Activated CD4-positive, alpha-beta T cell treated with anti-CD3 and anti-CD28 coated beads, Interleukin-2, Interleukin-6, amounts not matched to agents 100 ng/mL and 50 ng/mL, durations not matched to agents 16 hours and 8 hours (primary cell): ENCODE data around the gene ZNF318.

ENCODE experiments used
- DNase-seq: peaks from one replicate; pipeline ENCODE4 v3.0.0-alpha.2; 2020

ZNF318 gene

DNA sequence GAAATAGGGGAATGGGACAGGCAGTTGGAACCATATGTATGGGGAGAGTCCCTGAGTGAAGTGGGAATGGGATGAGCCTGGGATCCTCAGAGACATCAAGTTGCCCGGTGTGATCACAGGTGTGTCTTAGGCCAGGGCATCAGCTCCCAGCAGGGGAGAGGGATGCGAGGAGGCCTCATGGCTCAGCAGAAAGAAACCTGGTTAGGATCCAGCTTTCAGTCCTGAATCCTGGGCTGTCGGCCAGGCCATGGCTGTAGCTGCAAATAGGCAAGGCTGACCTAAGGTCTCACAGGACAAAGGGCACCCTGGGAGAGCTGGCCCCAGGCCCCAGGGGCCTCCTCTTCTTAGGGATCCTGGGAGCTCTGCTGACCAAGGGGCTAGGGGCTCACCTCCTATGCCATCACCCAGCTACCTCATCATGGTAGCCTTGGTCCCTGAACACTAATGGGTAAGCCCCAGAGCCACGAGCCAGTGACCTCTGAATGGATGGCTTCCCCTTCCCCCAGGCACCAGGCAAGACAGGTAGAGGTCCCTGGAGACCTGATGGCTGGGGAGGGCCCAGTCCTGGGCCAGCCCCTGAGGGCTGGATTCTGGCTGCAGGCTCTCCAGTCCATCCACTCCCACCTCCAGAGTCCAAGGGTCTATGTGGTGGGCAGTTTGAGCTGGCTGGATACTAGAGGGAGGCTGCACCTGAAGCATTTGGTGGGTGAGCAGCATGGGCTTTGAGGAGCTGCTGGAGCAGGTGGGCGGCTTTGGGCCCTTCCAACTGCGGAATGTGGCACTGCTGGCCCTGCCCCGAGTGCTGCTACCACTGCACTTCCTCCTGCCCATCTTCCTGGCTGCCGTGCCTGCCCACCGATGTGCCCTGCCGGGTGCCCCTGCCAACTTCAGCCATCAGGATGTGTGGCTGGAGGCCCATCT lies 71.5 kb downstream of the ZNF318 start, which contains the start of gene SLC22A7:
SLC22A7 (plus strand) TSS at position 617 of the 921 bp plus-strand sequence; CDS start at position 716, 99 bp downstream.
- DNase-seq = no peak

DNA sequence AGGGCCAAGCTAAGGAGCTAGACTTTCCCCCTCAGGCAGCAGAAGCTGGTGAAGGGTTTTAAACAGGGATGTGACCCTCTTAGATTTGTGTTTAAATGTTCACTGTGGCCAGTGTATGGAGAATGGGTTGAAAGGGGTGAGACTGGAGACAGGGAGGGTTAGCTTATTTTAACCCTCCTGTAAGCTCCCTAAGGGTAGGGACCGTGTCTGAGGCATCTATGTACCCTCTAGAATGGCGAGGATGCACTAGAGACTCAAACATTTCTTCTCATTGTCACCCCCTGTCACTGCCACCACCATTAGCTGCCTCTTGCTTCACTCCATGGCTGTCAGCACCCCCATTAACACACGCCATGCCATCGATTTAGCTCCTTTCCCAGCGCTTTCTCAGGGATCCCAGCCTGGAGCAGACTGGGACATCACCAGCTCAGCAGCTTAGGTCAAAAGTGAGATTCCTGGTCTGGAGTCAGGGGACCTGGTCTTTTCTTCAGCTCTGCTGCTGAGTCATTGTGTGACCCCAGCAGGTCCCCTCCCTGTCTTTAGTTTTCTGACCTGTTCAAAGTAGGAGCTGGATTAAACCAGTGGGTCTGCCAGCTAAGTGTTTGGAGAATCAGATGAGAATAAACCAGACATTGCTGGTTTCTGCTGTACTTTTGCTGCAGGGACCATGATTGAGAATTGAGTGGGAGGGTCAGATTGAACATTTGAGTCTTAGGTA lies 72.5 kb downstream of the ZNF318 start:
- DNase-seq = no peak

DNA sequence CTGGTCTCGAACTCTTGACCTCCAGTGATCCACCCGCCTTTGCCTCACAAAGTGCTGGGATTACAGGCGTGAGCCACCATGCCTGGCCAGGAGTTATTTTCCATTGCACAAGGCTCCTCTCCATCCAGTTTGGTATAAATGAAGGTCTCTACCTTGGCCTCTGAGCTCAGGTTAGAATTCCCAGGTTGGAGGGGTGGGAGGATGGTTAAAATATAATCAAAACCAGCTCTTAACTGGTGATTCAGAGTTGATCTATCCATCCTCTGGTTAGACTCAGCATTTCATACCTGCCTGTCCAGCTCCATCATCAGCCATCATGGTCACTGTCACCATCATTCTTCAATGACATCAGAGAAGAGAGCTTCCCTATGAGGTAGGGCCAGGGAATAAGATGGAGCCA lies 74.0 kb downstream of the ZNF318 start:
- no peak for DNase-seq

DNA sequence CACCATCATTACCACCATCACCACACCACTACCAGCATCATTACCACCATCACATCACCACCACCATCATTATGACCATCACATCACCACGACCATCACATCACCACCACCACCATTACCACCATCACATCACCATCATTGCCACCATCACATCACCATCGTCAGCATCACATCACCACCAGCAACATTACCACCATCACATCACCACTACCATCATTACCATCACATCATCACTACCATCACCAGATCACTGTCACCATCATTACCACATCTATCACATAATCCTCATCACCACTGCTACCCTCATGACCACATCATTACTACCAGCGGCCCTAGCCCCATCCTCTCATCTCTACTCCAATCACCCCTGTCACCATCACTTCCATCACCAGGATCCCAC lies 74.9 kb downstream of the ZNF318 start:
- DNase-seq = no peak

DNA sequence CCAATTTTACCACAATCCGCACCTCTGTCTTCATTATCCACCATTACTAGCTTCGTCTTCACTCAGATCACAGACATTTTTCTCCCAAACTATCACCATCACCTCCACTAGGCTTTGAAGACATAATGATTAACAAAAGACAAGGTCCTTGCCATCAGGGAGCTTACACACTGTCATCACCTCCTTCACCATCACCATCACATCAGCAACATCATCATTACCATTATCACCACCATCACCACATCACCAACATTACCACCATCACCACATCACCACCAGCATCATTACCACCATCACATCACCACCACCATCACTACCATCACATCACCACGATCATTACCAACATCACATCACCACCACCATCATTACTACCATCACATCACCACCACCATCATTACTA lies 75.7 kb downstream of the ZNF318 start:
- no peak for DNase-seq

DNA sequence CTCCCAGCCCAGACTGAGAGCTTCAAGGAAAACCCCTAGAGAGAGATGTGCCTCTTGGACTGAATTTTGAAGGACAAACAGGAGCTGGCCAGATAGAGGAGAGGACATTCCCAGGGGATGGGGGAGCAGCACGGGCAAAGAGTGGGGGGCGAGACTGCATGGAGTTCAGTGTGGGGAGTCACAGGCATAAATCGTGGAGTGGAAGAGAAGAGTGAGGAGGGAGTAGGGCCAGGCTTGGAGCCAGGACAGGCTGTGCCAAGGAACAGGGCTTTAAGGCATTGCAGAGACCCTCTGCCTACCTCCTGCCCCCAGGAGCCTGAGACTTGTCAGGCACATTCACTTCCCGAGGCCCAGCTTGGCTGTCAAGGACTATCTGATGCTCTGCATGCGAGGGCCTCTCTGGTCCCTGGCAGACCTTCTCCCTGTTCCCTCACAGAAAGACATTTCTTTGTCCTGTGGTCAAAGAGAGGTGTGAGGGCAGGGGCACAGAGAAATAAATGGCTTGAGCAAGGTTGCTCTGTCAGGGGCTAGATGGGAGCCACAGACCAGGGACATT lies 76.6 kb downstream of the ZNF318 start:
- no peak for DNase-seq

DNA sequence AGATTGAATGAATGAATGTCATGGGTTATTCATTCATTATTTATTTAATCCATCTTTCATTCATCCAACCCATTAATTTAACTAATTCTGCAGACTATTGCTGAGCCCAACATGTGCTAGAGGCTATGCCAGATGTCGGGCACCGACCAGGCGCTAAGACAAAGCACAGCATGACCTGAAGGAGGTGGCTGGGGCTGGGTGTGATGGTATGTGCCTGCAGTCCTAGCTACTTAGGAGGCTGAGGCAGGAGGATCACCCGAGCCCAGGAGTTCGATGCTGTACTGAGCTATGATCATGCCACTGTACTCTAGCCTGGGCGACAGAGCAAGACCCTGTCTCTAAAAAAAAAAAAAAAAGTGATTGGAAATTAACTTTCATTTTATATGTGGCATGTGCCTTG lies 77.1 kb downstream of the ZNF318 start:
- DNase-seq = no peak

DNA sequence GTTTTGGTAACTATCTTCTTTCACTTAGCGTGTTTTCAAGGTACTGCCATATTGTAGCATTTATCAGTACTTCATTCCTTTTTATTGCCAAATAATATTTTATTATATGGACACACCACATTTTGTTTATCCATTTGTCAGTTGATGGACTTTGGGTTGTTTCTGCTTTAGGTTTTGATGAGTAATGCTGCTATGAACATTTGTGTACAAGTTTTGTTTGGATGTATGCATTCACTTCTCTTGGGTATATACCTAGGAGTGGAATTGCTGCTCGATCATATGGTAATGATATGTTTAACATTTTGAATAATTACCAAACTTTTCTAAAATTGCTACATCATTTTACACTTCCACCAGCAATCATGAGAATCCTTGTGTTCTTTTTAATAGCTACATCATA lies 77.7 kb downstream of the ZNF318 start:
- DNase-seq = no peak

DNA sequence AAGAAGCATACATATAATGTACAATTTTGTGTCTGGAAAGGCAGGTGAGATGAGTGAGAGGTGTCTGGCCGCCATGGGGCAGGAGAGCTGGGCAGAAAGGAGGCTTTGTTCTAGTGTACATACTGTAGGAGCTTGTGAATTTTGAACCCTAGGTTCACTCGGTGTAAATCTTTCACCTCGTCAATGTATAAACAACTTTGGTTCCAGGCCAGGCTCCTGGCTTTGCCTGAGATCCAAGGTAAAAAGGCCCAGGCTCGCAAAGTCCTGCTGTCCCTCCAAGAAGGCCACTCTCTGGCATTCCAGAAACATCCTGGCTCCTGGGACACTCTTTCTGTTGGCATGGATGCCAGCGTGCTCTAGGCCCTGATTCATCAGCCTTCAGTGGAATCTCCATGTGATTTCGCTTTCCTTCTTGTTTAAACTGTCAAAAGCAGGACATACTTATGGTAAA lies 78.5 kb downstream of the ZNF318 start:
- DNase-seq = no peak

DNA sequence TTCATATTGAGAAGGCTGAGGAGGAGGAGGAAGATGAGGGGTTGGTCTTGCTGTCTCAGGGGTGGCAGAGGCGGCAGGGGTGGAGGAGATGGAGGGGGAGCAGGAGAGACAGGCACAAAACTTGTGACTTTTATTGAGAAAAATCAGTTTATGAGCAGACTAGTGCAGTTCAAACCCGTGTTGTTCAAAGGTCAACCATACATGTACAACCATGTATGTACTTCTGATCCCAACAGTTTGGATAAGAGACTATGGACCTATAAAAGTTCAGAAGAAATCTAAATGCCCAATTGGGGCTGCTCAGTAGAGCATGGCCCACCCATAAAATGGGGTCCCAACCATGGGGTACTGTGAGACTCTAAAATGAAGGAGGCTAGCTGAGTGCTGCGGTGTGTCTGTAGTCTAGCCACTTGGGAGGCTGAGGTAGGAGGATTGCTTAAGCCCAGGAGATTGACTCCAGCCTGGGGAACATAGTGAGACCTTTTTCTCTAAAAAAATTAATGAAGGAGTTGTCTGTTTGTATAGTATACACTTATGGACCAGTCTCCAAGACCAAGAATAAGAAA lies 79.0 kb downstream of the ZNF318 start:
- DNase-seq = no peak

DNA sequence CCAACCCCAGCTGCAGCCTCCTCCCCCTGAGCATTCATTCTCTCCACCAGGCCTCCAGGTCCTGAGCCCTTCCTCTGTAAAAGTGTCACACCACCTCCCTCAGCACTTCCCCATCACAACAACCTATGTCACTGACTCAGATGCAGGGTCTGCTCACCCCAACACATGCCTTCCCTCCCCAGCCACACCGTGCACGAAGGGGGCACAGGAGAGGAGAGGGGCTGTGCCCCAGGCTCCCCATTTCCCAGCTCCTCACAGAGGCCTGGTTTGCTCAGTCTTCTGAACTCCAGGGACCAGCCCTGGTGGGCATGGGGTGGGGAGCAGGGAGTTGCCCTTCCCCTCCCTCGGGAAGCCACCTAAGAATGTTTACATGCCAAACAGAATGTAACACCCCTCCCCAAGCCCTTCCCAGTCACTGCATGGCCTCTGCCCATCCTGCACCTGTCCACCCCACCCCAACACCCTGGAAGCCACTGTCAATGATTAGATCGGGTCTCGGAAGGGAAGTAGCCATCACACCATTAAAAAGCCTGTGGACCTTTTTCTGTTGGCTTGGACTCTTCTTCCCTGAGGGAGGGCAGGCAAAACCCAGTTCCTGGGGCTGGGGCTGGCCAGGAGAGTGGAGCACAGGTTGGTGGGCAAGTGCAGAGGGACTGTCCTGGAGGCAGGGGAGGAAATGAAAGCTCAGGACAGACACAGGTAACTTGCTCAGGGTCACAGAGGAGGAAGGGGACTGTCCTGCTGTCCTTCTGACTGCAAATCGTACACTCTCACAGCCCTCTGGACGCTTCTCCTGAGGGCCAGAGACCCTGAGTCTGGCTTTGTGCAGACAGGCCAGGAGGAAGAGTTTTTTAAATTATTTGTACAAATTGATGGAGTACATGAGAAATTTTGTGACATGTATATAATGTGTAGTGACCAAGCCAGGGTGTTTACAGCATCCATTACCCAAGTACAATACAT lies 81.4 kb downstream of the ZNF318 start:
- no peak for DNase-seq

DNA sequence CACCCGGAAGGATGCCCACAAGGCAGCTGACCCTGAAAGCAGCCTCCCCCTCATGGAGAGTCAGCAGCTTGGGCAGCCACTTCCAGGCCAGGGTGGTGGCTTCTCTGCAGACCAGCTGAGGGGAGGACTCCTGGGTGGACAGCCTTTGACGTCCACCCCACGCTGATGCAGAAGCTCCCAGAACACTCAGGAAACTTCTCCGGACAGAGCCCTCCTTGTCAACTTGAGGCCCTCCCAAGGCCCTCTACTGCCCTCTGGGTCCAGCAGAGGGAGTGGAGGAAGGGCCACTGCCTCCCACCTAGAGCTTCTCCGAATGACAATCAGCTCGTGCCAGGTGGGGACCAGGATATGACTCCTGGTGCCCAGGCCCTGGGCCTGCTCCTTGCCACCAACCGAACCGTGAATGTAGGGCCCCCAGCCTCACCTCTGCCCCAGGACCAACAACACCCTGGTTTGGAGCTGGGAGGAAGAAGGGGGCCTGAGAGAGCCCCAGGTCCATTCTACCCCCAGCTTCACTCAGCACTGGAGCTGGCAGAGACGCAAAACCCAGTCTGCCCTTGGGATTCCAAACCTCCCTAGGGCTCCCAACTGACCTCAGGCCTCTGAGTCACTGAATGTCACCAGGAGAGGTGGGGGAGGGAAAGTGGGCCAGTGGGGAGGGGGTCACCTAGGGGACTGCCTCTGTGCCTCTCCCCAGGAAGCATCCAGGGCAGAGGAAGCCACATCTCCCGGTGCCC lies 82.3 kb downstream of the ZNF318 start:
- no peak for DNase-seq

DNA sequence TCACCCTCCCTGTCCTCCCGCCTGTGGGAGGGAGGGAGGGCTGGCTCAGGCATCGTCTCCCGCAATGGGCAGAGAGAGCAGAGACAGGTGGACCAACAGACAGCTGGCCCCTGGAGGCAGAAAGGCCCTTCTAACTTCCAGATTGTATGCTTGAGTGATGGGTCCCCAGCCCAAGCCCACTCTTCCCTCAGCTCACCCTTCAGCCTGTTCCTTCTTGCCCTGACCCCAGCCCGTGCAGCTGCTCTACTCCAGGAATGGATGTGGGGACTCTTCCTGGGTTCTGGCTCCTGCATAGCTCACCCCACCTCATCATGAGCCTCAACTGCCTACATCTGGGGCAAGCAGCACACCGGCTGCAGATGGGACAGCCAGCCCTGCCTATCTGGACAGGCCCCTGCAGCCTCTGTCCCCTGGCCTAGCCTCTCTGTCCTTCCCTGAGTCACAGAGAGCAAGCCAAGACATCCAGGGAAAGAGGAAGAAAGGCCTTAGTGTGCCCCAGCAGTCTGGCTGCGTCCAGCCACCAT lies 82.9 kb downstream of the ZNF318 start:
- no peak for DNase-seq
